Measurements from ENCODE around the gene RASA1.
A peak's percentile ranks its signal among the peaks of the same experiment; 100 is the strongest.

RASA1 gene

DNA sequence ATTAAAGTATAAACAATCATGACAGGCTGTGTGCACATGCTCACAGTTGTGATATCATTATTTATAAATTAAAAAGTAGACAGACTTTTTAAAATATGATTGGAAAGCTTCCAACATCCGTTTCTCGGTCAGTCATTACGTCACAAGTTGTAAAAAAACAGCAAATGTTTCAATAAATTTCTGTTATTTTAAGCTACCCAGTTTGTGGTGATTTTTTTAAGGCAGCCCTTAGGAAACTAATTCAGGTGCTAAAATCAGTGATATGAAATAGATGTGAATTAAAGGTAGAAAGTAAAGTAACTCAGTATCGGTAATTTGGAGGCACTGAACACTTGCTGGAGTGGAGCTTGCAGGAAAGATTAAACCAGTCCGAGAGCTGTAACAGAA lies 143.9 kb downstream of the RASA1 start:
- in situ Hi-C loops (cut with HindIII; ENCODE audit: low sequenced_read_pairs): loop anchor here (25.0 kb wide), 1 partner anchor 1276 kb away; no protein-coding TSS in a partner anchor
- peak overlapping the region; percentile 95 for H3K4me3 ChIP-seq (ENCODE audit: low read depth, low read length)
- no peak for DNase-seq (ENCODE audit: low read depth)
- TF ChIP-seq, protein P1, sequence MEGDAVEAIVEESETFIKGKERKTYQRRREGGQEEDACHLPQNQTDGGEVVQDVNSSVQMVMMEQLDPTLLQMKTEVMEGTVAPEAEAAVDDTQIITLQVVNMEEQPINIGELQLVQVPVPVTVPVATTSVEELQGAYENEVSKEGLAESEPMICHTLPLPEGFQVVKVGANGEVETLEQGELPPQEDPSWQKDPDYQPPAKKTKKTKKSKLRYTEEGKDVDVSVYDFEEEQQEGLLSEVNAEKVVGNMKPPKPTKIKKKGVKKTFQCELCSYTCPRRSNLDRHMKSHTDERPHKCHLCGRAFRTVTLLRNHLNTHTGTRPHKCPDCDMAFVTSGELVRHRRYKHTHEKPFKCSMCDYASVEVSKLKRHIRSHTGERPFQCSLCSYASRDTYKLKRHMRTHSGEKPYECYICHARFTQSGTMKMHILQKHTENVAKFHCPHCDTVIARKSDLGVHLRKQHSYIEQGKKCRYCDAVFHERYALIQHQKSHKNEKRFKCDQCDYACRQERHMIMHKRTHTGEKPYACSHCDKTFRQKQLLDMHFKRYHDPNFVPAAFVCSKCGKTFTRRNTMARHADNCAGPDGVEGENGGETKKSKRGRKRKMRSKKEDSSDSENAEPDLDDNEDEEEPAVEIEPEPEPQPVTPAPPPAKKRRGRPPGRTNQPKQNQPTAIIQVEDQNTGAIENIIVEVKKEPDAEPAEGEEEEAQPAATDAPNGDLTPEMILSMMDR (IDR thresholded peaks at IDR 0.05; ENCODE audit: low read depth, low read length, missing control alignments): no peak

DNA sequence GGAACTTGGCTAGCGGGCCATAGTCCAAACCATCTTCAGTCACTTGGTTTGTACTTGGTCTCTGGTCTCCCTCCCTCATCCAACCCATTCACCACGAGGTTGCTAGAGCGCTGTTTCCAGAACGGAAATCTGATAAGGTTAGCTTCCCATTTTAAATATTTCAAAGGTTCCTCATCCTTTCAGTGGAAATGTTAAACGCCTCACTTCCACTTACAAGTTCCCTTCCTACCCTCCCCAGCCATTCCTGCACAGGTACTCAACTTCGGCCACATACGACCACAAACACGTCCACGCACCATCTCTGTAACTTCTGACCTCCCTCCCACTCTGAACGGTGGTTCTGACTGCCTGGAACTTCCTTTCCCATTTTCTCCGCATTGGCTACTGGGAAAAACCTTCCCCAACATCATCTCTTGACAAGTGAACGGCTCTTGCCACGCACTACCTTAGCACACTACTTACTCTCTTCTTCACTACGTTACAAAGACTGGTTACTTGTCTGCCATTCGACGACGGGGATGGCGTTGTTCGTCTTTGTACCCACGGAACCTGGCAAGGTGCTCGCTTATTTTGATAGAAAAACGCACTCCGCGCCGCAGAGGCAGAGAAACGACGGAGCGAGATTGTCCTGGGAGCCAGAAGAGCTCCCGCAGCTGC lies 144.4 kb downstream of the RASA1 start:
- no peak for DNase-seq (ENCODE audit: low read depth)
- in situ Hi-C loops (cut with HindIII; ENCODE audit: low sequenced_read_pairs): loop anchor here (25.0 kb wide), 1 partner anchor 1275 kb away; no protein-coding TSS in a partner anchor
- TF ChIP-seq, protein P1 (IDR thresholded peaks at IDR 0.05; ENCODE audit: low read depth, low read length, missing control alignments): no peak
- peak overlapping the region; percentile 95 for H3K4me3 ChIP-seq (ENCODE audit: low read depth, low read length)

DNA sequence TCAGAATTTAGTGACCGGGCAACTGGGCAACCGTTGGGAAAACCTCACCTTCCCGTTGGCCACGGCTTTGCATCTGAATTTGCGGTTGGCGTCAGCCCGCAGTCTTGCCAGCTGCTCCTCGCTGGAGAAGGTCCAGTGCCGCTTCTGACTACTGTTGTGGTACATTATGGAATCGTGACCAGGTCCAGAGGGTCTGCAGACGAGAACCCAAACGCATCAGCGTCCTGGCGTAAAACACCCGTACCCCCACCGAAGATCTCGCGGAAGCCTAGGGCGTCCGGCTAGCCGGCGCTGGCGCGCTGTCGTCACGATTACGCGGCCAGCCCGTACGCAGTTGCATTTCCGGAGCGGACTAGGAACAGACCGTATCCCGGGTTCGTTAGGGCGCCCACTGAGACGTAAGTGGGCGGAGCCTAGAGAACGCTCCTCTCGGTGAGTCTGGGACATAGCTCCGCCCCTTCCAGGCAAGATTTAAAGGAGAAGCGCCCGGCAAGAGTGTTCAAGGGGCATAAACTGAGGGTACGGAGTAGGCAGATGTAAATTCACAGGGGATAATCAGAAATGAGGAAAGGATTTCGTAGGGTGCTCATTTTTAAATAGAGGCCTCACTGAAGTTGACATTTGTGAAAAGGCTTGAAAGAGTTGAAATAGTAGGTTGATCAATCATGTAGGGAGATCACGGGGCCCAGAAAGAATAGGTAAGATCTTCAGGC lies 145.1 kb downstream of the RASA1 start, which contains the start of gene CCNH:
CCNH (minus strand) TSS at position 301 of the 713 bp plus-strand sequence; CDS start at position 165, 136 bp downstream.
- in situ Hi-C loops (cut with HindIII; ENCODE audit: low sequenced_read_pairs): loop anchor here (25.0 kb wide), 1 partner anchor 1275 kb away; no protein-coding TSS in a partner anchor
- H3K4me3 ChIP-seq (ENCODE audit: low read depth, low read length): peak within 1 kb of the TSS; percentile 95
- TF ChIP-seq, protein P1 (IDR thresholded peaks at IDR 0.05; ENCODE audit: low read depth, low read length, missing control alignments): no peak
- DNase-seq (ENCODE audit: low read depth): peak; percentile 98

DNA sequence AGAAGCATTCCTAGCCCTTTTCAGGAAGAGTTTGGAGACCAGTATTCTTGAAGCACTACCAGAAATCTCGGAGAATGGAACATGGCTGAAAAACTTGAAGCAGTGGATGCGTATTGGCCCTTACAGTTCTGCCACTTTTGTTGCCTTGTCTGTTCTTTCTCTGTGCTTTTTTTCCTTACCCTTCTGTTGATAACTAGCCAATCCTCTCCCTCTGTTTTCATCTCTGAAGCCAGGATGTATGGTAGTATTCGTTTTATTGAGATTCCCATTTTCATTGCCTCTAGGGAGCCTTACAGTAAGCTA lies 145.6 kb downstream of the RASA1 start:
- in situ Hi-C loops (cut with HindIII; ENCODE audit: low sequenced_read_pairs): loop anchor here (25.0 kb wide), 1 partner anchor 1274 kb away; no protein-coding TSS in a partner anchor
- TF ChIP-seq, protein P1 (IDR thresholded peaks at IDR 0.05; ENCODE audit: low read depth, low read length, missing control alignments): no peak
- peak overlapping the region; percentile 95 for H3K4me3 ChIP-seq (ENCODE audit: low read depth, low read length)
- no peak for DNase-seq (ENCODE audit: low read depth)

DNA sequence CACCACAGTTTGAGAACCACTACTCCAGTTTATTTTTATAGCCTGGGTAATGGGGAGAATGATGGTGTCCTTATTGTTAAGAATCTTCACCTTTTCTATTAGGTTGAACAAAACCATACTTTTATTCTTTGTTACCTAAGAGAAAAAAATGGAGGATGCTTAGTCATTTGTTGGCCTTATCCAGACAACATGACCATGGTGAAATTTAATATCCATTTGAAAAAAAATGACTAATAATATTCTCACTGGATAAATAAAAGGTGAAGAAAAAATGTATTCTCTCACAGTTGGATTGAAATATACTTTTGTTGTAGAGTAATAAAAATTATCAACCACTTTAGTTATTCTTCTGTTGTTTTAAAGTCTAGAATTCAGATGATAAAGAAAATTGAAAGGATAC lies 150.8 kb downstream of the RASA1 start:
- in situ Hi-C loops (cut with HindIII; ENCODE audit: low sequenced_read_pairs): loop anchor here (25.0 kb wide), 1 partner anchor 1269 kb away; no protein-coding TSS in a partner anchor
- no peak for DNase-seq (ENCODE audit: low read depth)

DNA sequence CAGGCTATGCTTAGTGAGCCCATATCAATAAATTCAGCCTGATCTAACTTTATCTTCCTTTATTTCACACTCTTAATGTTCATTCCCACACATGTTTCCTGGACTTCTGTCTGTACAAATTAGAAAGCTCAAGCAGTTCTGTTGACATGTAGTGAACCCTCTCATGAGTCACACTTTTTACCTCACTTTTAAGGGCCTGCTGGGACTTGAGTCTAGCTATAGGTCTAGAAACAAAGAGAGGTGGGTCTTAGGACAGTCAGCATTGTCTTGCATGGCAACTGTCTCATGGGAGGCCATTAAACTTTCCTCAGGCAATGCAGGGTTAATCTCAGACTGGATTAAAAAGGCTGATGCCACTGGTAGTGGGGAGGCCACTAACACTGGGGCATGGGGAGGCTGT lies 153.6 kb downstream of the RASA1 start:
- no peak overlapping the region for H3K4me3 ChIP-seq (ENCODE audit: low read depth, low read length)
- TF ChIP-seq, protein P1 (IDR thresholded peaks at IDR 0.05; ENCODE audit: low read depth, low read length, missing control alignments): no peak
- in situ Hi-C loops (cut with HindIII; ENCODE audit: low sequenced_read_pairs): loop anchor here (25.0 kb wide), 1 partner anchor 1266 kb away; no protein-coding TSS in a partner anchor
- DNase-seq (ENCODE audit: low read depth): no peak

More for the DNA sequence above, 150.8 kb downstream of the RASA1 start:
- H3K4me3 ChIP-seq (ENCODE audit: low read depth, low read length): no peak overlapping the region
- TF ChIP-seq, protein P1 (IDR thresholded peaks at IDR 0.05; ENCODE audit: low read depth, low read length, missing control alignments): no peak

All from astrocyte of the cerebellum (primary cell).